Measurements from ENCODE around the gene ERVK3-1. TPM values are rescaled to one million over a fixed set of nuclear protein-coding genes. Genes with fewer than 3 reads are reported as not detected.

Gene ERVK3-1
- total and polyA plus RNA-seq, 2 of the 13 experiments (the other 11 are each of a cell fraction or from before 2014, with no cell fraction given), result 28.5 to 38.7 TPM

DNA sequence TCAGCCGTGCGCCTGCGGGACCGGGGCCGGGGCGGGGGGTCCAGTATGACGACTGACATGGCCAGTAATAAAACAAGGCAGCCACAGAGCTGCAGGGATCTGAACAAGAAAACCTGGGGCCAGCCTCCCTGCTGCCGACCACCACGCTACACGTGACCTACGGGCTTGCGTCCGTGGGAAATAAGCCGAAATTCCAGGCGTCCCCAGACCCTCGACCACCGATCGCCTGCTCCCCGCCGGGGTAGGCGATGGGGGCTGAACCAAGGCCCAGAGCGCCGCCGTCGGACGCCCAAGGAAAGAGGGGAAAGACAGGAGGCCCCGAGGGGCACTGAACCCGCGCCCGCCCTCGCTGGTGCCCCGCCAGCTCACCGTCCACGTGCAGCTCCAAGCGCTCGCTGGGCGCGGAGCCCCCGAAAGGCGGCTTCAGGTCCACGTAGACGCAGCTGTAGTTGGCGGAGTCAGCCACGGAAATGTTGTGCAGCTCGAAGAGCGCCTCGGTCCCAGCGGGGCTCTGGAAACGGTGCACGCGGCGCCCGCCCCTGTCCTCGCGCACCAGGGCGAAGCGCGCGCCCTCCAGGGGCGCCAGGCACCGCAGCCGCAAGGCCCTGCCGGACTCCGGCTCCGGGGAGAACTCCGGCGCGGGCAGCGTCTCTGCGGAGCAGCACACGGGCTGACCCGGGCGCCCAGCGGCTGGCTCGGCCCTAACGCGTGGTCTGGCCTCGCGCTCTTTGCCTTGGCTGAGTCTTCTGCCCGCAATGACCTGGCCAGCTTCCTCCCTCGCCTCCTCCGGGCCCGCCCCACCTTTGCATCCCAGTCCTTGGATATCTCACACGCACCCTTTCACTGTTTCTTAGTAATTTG is 45.1 kb downstream of the ERVK3-1 start:
- ChIA-PET CTCF (ENCODE audit: low intra/inter-chr PET ratio, low total read pairs) (no interaction called here), POLR2A (no interaction called here)
- FAIRE-seq (no peak), DNase-seq (ENCODE audit: low spot score) (no peak), ATAC-seq (no peak)
- Histone ChIP-seq H3K9me3 (ENCODE audit: low read length) (no peaks in the 10 kb centered on the region), H3K4me2 (ENCODE audit: low read depth, low read length) (no peak overlapping the region), H3K36me3 (replicated peaks in 1 of 2; ENCODE audit: control insufficient read depth in 1 of 2, insufficient read depth in 2 of 2, low read length in 2 of 2) (no peaks in the 10 kb centered on the region), H3K27ac (ENCODE audit: extremely low read length, insufficient read depth, low read length) (no peak overlapping the region), H3K27me3 (ENCODE audit: control insufficient read depth in 1 of 2, insufficient read depth in 2 of 2, low read length in 2 of 2) (no peaks in the 10 kb centered on the region), H3K4me3 (replicated peaks in 1 of 3; ENCODE audit: insufficient read depth in 1 of 3, low read depth in 2 of 3, low read length in 3 of 3) (no peak overlapping the region), H3K9ac (ENCODE audit: insufficient read depth, low read depth, low read length) (no peak overlapping the region), H2AFZ (ENCODE audit: low read length) (no peak overlapping the region), H3K4me1 (ENCODE audit: insufficient read depth, low read length) (peaks cover 45% of the 10 kb centered on the region), H4K20me1 (ENCODE audit: insufficient read depth, low read length) (no peaks in the 10 kb centered on the region), H3K79me2 (ENCODE audit: insufficient read depth, low read length) (no peaks in the 10 kb centered on the region)
- WGBS (ENCODE audit: low lambda C conversion rate), result 96% methylated on average over 55 of the region's 84 CpGs
- no peak for TF ChIP-seq ZNF264 (CRISPR knock-in tag; IDR thresholded peaks at IDR 0.05)
- peak; percentile 33; the same call in 1 of the 2 replicates for TF ChIP-seq RBFOX2 (IDR thresholded peaks at IDR 0.05; ENCODE audit: low read depth, low read length)
- no peak for TF ChIP-seq ISL2 (CRISPR knock-in tag; IDR thresholded peaks at IDR 0.05)
- in situ Hi-C loops (cut with HindIII; ENCODE audit: extremely low pct_ligation_motif_present, low pct_unique_long_range_greater_than_20kb) (no loop called here), intact Hi-C loops (cut with micrococcal nuclease; ENCODE audit: unreplicated experiment) (no loop called here)
- no TSS peak for BruUV-seq (replicated peaks)

DNA sequence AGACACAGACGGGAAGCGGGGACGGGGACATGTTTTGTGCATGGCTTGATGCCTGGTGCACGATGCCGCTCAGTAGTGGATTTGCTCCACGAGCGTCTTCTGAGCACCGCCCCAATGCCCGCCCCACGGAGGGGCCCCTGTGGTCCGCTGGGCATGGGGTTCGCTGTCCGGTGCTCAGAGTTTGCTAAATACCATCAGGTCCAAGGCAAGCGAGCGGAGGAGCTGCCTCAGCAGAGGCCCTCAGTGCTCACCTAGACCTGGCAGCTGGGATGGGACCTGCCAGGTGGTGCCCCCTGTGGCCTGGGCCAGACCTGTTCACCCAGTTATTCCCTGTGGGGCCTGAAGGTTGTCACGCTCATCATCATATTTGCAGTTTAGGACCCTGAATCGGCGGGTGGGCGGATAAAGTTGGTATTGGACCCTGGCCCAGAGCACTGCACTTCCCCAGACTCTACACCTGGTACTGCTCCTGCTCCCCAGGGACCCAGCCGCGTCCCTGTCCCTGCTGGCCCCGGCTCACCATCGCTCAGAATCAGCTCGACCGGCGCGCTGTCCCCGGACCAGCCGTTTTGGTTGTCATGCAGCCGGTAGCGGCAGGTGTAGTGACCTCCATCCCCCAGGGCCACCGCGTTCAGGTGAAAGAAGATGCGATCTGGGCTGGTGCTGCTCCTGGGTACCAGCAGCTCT is 45.8 kb downstream of the ERVK3-1 start:
- FAIRE-seq, result no peak
- Histone ChIP-seq H3K4me3 (replicated peaks in 1 of 3; ENCODE audit: insufficient read depth in 1 of 3, low read depth in 2 of 3, low read length in 3 of 3) (no peak overlapping the region), H3K4me1 (ENCODE audit: insufficient read depth, low read length) (peaks cover 48% of the 10 kb centered on the region), H4K20me1 (ENCODE audit: insufficient read depth, low read length) (no peaks in the 10 kb centered on the region), H3K9ac (ENCODE audit: insufficient read depth, low read depth, low read length) (no peak overlapping the region), H3K9me3 (ENCODE audit: low read length) (no peaks in the 10 kb centered on the region), H3K79me2 (ENCODE audit: insufficient read depth, low read length) (no peaks in the 10 kb centered on the region), H3K27me3 (ENCODE audit: control insufficient read depth in 1 of 2, insufficient read depth in 2 of 2, low read length in 2 of 2) (no peaks in the 10 kb centered on the region), H3K36me3 (replicated peaks in 1 of 2; ENCODE audit: control insufficient read depth in 1 of 2, insufficient read depth in 2 of 2, low read length in 2 of 2) (no peaks in the 10 kb centered on the region), H2AFZ (ENCODE audit: low read length) (no peak overlapping the region), H3K4me2 (ENCODE audit: low read depth, low read length) (no peak overlapping the region), H3K27ac (ENCODE audit: extremely low read length, insufficient read depth, low read length) (no peak overlapping the region)
- intact Hi-C loops (cut with micrococcal nuclease; ENCODE audit: unreplicated experiment), result no loop called here
- no TSS peak for BruUV-seq (replicated peaks)
- WGBS (ENCODE audit: low lambda C conversion rate), result 94% methylated on average over 25 of the region's 34 CpGs
- ATAC-seq, result no peak
- DNase-seq (ENCODE audit: low spot score), result no peak
- in situ Hi-C loops (cut with HindIII; ENCODE audit: extremely low pct_ligation_motif_present, low pct_unique_long_range_greater_than_20kb), result no loop called here
- CTCF ChIA-PET (ENCODE audit: low intra/inter-chr PET ratio, low total read pairs), result no interaction called here
- TF ChIP-seq, protein P1, sequence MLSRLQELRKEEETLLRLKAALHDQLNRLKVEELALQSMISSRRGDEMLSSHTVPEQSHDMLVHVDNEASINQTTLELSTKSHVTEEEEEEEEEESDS (CRISPR knock-in tag; IDR thresholded peaks at IDR 0.05; ENCODE audit: borderline replicate concordance), result no peak
- POLR2A ChIA-PET, result interaction anchor here (1.1 kb wide), 1 partner anchor 24 kb away, joined by 4 read pairs; the partner anchor contains the start of gene ZSCAN22
